HepG2 (cell line): ENCODE results near the gene GNAS-AS1. TPM values are rescaled to one million over a fixed set of nuclear protein-coding genes. Genes with fewer than 3 reads are reported as not detected.

Source experiments
- ATAC-seq: fragments of 200-7000 bp; cut with Tn5 transposase; 3 replicates; pipeline ENCODE4 v1.9.1; 2020; ENCODE audit warnings: mild to moderate bottlenecking, moderate library complexity
- BruUV-seq: library from RNA; stranded (reverse); fragments of 400-500 nt; replicated peaks from 2 replicates; lab custom pipeline; 2021; lab: Mats Ljungman, UMichigan
- CTCF ChIA-PET: fragments of 300-600 bp; formaldehyde crosslinking; extraction: SDS; loops from one replicate; lab custom pipeline; 2021; ENCODE audit warnings: low total read pairs, inconsistent platforms, low intra/inter-chr PET ratio; lab: Yijun Ruan, JAX
- POLR2A ChIA-PET: fragments of 350-600 bp; sonication (Branson Sonifier 250); formaldehyde crosslinking; loops from one replicate; lab custom pipeline; 2020; ENCODE audit warnings: antibody characterized with exemption, inconsistent platforms; lab: Yijun Ruan, JAX
- DNase-seq: peaks from one replicate; pipeline ENCODE4 v3.0.0-alpha.2; 2015; ENCODE audit warnings: low spot score
- FAIRE-seq: peaks from 3 replicates; lab custom pipeline; 2011; peaks lifted over from hg19 to GRCh38; lab: Jason Lieb, UNC
- H2AFZ ChIP-seq: one replicate; pipeline ENCODE4 v1.6.1; 2011; ENCODE audit warnings: low read length, inconsistent platforms
- H3K27ac ChIP-seq: fragments of 300-600 bp; 3 replicates; pipeline ENCODE4 v1.8.0; 2011; ENCODE audit warnings: mixed run types, mild to moderate bottlenecking, mixed read lengths, low read length, inconsistent platforms; ENCODE audit not compliant: insufficient read depth; ENCODE audit errors: extremely low read length
- H3K27me3 ChIP-seq, 2 experiments: fragments of 200-600 bp in 1 of 2; 2 replicates in 1 of 2; 3 replicates in 1 of 2; pipeline versions ENCODE4 v1.6.0 to v1.8.0; 2011; ENCODE audit warnings: low read length in 2 of 2, mild to moderate bottlenecking in 2 of 2, moderate library complexity in 2 of 2, inconsistent platforms in 1 of 2; ENCODE audit not compliant: insufficient read depth in 2 of 2, control insufficient read depth in 1 of 2
- H3K36me3 ChIP-seq, 2 experiments: fragments of 200-600 bp in 1 of 2; replicated peaks in 1 of 2; 2 replicates in 1 of 2; 3 replicates in 1 of 2; pipeline versions ENCODE4 v1.5.1 to v1.8.0; 2011; ENCODE audit warnings: low read length in 2 of 2, inconsistent platforms in 1 of 2; ENCODE audit not compliant: insufficient read depth in 2 of 2, control insufficient read depth in 1 of 2
- H3K4me1 ChIP-seq: 2 replicates; pipeline ENCODE4 v1.5.1; 2012; ENCODE audit warnings: low read length, inconsistent platforms; ENCODE audit not compliant: insufficient read depth
- H3K4me2 ChIP-seq: 2 replicates; pipeline ENCODE4 v1.6.0; 2011; ENCODE audit warnings: low read depth, low read length, inconsistent platforms
- H3K4me3 ChIP-seq, 3 experiments: fragments of 200-600 bp in 1 of 3; sonication (generic), shearing (Covaris generic) in 1 of 3; replicated peaks in 1 of 3; 2 replicates each; pipeline ENCODE4 v1.5.1; 2011 to 2016; ENCODE audit warnings: low read length in 3 of 3, inconsistent platforms in 2 of 3, low read depth in 2 of 3, mild to moderate bottlenecking in 2 of 3, control low read depth in 1 of 3, mixed read lengths in 1 of 3; ENCODE audit not compliant: insufficient read depth in 1 of 3
- H3K79me2 ChIP-seq: one replicate; pipeline ENCODE4 v1.6.1; 2011; ENCODE audit warnings: low read length, inconsistent platforms; ENCODE audit not compliant: insufficient read depth
- H3K9ac ChIP-seq: 2 replicates; pipeline ENCODE4 v1.6.0; 2011; ENCODE audit warnings: mild to moderate bottlenecking, low read depth, low read length, inconsistent platforms; ENCODE audit not compliant: insufficient read depth
- H3K9me3 ChIP-seq: 2 replicates; pipeline ENCODE4 v1.5.1; 2012; ENCODE audit warnings: mild to moderate bottlenecking, low read length
- H4K20me1 ChIP-seq: 2 replicates; pipeline ENCODE4 v1.6.0; 2011; ENCODE audit warnings: inconsistent platforms, mild to moderate bottlenecking, low read length, moderate library complexity; ENCODE audit not compliant: insufficient read depth
- ISL2 ChIP-seq: sonication (generic); formaldehyde crosslinking; IDR thresholded peaks from 2 replicates; pipeline ENCODE4 v1.5.0; 2020; ENCODE audit warnings: missing genetic modification reagents
- ZNF674 ChIP-seq: sonication (generic); formaldehyde crosslinking; IDR thresholded peaks from 2 replicates; pipeline ENCODE4 v1.5.0; 2020; ENCODE audit warnings: low read depth, mild to moderate bottlenecking, missing genetic modification reagents
- ZNF788 ChIP-seq: sonication (generic); formaldehyde crosslinking; IDR thresholded peaks from 2 replicates; pipeline ENCODE4 v1.5.0; 2020; ENCODE audit warnings: mild to moderate bottlenecking, missing genetic modification reagents, borderline replicate concordance
- WGBS: methylation state at CpG from one replicate; pipeline ENCODE4 v1.1.6; 2017; ENCODE audit warnings: low lambda C conversion rate; 5-methylcytosine and 5-hydroxymethylcytosine counted together
- in situ Hi-C: cut with HindIII; loops from 2 replicates; pipeline ENCODE4 v1.10.0; 2017; ENCODE audit warnings: low pct_unique_long_range_greater_than_20kb; ENCODE audit not compliant: extremely low pct_ligation_motif_present
- intact Hi-C: fragments of 100-400 bp; cut with micrococcal nuclease; formaldehyde crosslinking; loops from one replicate; pipeline ENCODE4 v1.10.0; 2022; ENCODE audit not compliant: unreplicated experiment
- polyA plus RNA-seq, 8 experiments: library from polyadenylated mRNA; depleted of rRNA in 3 of 8; stranded (reverse) in 7 of 8; unstranded in 1 of 8; fragments of >200 nt; fragmentation: Illumina TruSeq in 4 of 8; extraction: Trizol in 4 of 8; gene quantifications; 2 replicates each; pipeline versions ENCODE4 v1.2.1 to v1.2.3, GENCODE V29; 2011 to 2016; ENCODE audit warnings: low read depth in 4 of 8, missing spikeins in 1 of 8, mixed read lengths in 1 of 8; ENCODE audit not compliant: insufficient read depth in 1 of 8
- total RNA-seq, 5 experiments: library from RNA; depleted of rRNA; stranded (reverse); fragments of >200 nt; fragmentation: Illumina TruSeq; extraction: Trizol; gene quantifications; 2 replicates each; pipeline ENCODE4 v1.2.3, GENCODE V29; 2016; ENCODE audit warnings: low read depth in 1 of 5
- TF ChIP-seq, protein P1 (sequence below): sonication (generic); formaldehyde crosslinking; IDR thresholded peaks from 2 replicates; pipeline ENCODE4 v1.4.0; 2020; ENCODE audit warnings: missing genetic modification reagents
- TF ChIP-seq, protein P2 (sequence below): sonication (generic); formaldehyde crosslinking; IDR thresholded peaks from 2 replicates; pipeline ENCODE4 v1.5.1; 2020; ENCODE audit warnings: mild to moderate bottlenecking, missing genetic modification reagents, moderate library complexity

Gene GNAS-AS1
- total and polyA plus RNA-seq, 2 of the 13 experiments (the other 11 are each of a cell fraction or from before 2014, with no cell fraction given): not detected

GRCh38 chr20:58787211-58788005 is 63.3 kb downstream of the GNAS-AS1 start (continued):
- TF ChIP-seq, protein P1, sequence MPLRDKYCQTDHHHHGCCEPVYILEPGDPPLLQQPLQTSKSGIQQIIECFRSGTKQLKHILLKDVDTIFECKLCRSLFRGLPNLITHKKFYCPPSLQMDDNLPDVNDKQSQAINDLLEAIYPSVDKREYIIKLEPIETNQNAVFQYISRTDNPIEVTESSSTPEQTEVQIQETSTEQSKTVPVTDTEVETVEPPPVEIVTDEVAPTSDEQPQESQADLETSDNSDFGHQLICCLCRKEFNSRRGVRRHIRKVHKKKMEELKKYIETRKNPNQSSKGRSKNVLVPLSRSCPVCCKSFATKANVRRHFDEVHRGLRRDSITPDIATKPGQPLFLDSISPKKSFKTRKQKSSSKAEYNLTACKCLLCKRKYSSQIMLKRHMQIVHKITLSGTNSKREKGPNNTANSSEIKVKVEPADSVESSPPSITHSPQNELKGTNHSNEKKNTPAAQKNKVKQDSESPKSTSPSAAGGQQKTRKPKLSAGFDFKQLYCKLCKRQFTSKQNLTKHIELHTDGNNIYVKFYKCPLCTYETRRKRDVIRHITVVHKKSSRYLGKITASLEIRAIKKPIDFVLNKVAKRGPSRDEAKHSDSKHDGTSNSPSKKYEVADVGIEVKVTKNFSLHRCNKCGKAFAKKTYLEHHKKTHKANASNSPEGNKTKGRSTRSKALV (CRISPR knock-in tag): no peak

GRCh38 chr20:58784321-58785074 is 66.2 kb downstream of the GNAS-AS1 start:
- POLR2A ChIA-PET: no interaction called here
- no peaks in the 10 kb centered on the region for H4K20me1 ChIP-seq
- BruUV-seq: no TSS peak
- DNase-seq: no peak
- no peaks in the 10 kb centered on the region for H3K4me1 ChIP-seq
- WGBS: 8% methylated on average over 11 of the region's 15 CpGs
- H3K9me3 ChIP-seq: no peaks in the 10 kb centered on the region
- no peak overlapping the region for H3K4me2 ChIP-seq
- peaks cover 36 to 84% of the 10 kb centered on the region in 2 experiments for H3K27me3 ChIP-seq
- H3K79me2 ChIP-seq: no peaks in the 10 kb centered on the region
- intact Hi-C loops (no loop called here), in situ Hi-C loops (no loop called here)
- TF ChIP-seq, protein P2, sequence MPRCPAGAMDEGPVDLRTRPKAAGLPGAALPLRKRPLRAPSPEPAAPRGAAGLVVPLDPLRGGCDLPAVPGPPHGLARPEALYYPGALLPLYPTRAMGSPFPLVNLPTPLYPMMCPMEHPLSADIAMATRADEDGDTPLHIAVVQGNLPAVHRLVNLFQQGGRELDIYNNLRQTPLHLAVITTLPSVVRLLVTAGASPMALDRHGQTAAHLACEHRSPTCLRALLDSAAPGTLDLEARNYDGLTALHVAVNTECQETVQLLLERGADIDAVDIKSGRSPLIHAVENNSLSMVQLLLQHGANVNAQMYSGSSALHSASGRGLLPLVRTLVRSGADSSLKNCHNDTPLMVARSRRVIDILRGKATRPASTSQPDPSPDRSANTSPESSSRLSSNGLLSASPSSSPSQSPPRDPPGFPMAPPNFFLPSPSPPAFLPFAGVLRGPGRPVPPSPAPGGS: no peak
- no peak for TF ChIP-seq ZNF674 (CRISPR knock-in tag)
- no peak for TF ChIP-seq ZNF788
- TF ChIP-seq ISL2 (CRISPR knock-in tag): no peak
- H2AFZ ChIP-seq: no peak overlapping the region
- H3K27ac ChIP-seq: no peak overlapping the region
- H3K4me3 ChIP-seq: no peak overlapping the region
- H3K9ac ChIP-seq: no peak overlapping the region
- peak; percentile 55 for ATAC-seq
- no peaks in the 10 kb centered on the region for H3K36me3 ChIP-seq
- FAIRE-seq: no peak
- CTCF ChIA-PET: no interaction called here
